GF-D8 (cell line): ENCODE data around the gene TSHR.
"Not testable (repeated sequence)": the region's sequence is repeated elsewhere in the genome, so short reads cannot be mapped to it uniquely, and the experiment has no call there.

Source experiments
- DNase-seq: peaks from one replicate; lab custom pipeline; 2025; lab: John Stamatoyannopoulos, UW

Gene TSHR

GRCh38 chr14:80996049-80996901, 40.9 kb downstream of the TSHR start:
- peak; percentile 6 for DNase-seq

GRCh38 chr14:81001447-81001846, 46.0 kb downstream of the TSHR start:
- DNase-seq = no peak

DNA sequence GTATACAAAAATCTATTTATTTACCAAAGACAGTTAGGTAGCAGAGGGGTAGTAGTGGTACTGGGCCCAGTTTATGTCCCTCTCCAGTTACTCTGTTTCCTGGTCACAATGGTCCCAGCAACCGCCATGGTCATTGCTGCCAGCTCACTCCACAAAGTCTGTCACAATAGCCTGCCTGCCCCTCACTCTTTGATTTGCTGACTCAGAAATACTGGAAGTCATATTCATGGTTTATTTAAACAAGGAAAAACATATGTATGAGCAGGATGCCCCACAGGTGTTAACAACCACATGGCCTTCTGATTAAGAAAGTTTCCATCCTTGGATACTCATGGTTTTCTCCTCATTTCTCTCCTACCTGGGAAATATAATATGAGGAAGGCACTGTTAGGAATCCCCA, 49.2 kb downstream of the TSHR start:
- no peak for DNase-seq

- no peak for DNase-seq
Measured at GRCh38 chr14:81005540-81006228, 50.3 kb downstream of the TSHR start.

DNA sequence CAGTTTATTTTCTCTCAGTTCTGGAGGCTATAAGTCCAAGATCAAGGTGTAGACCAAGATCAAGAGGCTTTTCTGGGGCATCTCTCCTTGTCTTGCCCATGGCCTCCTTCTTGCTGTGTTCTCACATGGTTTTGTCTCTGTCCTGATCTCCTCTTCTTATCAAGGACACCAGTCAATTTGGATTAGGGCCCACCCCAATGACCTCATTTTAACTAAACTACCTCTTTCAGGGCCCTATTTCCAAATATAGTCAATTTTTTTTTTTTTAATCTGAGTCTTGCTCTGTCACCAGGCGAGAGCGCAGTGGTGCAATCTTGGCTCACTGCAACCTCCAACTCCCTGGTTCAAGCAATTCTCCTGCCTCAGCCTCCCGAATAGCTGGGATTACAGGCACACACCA, 50.8 kb downstream of the TSHR start:
- DNase-seq = no peak

DNA sequence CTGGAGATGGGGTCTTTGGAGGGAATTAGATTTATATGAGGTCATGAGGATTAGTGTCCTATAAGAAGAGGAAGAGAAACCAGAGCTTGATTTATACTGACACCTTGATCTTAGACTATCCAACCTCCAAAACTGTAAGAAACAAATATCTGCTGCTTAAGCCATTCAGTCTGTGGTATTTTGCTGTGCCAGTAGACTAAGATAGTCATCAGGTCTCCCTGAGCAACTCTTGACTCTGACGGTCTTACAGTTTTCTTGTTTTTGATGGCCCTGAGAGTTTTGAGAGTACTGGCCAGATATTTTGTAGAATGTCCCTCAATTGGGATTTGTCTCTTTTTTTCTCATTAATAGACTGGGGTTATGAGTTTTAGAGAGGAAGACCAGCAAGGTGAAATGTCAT, 51.7 kb downstream of the TSHR start:
- DNase-seq = no peak

GRCh38 chr14:81009346-81009745, 53.9 kb downstream of the TSHR start:
- no peak for DNase-seq

DNA sequence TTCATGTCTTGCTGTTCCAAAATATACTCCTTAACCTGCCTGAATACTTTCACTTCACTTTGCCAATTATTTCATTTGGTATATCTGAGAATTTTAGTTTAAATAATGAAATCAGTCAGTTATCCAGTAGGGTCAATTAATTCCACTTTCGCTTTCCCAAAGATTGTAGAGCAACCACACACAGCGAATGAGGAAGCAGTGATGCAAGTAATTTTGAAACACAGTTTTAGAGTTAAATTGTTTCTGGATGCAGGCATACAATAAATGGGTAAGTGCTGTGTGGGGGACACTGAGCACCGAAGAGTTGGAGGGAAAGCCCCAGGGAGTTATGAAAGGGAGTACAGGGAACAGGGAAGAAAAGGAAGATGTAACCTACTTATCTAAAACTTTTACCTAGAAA, 62.8 kb downstream of the TSHR start:
- DNase-seq = no peak

DNA sequence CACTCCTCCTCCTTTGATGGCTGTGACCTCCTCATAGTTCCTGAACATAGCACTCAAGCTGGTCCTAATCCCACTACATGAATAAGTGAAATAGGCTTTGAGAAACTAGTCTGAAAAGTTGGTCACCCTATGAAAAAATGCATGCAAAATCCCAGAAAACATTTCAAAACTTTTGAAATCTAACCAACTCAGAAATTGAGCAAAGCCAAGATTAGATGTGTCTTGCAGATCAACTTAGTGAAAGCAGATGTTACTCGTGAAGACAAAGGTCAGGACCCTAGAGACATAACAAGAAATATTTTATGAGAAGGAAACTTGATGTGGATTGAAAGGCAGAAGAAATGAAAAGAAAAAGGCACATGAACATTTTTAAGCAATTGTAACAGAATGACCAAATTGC, 63.3 kb downstream of the TSHR start:
- DNase-seq = no peak

DNA sequence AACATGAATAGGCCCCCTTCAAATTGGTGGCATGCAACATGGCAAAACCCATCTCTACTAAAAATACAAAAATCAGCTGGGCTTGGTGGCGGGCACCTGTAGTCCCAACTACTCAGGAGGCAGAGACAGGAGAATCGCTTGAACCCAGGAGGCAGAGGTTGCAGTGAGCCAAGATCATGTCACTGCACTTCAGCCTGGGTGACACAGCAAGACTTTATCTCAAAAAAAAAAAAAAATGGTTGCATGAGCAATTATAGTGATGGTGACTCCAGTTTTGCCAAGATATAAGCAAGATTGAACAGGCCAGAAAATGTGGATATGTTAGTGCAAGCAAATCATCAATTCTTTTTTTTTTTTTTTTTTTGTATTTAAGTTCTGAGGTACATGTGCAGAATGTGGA, 63.7 kb downstream of the TSHR start:
- not testable (repeated sequence) for DNase-seq

DNA sequence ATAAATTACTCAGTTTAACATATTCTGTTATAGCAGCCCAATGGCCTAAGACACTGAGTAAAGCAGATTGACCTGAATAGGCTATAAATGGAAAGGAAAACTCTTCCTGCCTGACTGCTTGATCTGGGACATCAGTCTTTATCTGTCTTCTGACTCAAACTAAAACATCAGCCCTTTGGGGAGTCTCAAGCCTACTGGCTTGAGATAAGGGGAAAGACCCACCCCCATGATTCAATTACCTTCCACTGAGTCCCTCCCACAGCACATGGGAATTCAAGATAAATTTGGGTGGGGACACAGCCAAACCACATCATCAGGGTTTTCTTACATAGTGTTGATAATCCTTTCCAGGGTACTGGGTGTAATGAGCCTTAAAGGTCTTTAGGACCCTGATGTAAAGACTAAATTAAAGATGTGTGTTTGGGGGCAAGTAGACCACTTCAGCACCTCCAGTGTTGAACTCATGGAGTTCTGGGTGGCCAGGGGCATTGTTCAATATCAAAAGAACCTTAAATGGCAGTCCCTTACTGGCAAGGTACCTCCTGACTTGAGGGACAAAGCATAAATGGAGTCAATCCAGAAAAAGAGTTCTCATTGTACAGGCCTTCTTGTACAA, 67.8 kb downstream of the TSHR start:
- no peak for DNase-seq

- no peak for DNase-seq
Measured at GRCh38 chr14:81028461-81028860, 73.0 kb downstream of the TSHR start.

DNA sequence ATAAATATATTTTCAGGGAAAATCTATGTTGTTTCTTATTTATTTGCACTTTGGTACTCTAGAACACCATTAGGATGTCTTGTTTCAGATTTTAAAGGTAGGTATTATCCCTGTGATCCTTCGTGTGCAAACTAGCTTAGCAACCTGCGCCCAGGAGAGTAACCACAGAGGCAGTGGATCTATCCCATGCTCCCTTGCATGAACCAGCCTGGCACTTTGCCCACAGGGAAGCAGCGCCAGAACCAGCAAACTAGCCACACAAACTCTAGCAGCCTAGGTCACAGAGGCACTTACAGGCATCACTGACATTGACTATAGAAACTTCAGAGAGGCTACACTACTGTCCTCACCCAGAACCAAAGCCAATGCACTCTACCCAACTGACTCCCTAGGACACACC, 76.1 kb downstream of the TSHR start:
- DNase-seq = no peak

GRCh38 chr14:81033698-81034240, 78.3 kb downstream of the TSHR start:
- DNase-seq = no peak

GRCh38 chr14:81042438-81042837, 87.0 kb downstream of the TSHR start:
- DNase-seq = no peak

- no peak for DNase-seq
Measured at GRCh38 chr14:81051547-81051946, 96.1 kb downstream of the TSHR start.

DNA sequence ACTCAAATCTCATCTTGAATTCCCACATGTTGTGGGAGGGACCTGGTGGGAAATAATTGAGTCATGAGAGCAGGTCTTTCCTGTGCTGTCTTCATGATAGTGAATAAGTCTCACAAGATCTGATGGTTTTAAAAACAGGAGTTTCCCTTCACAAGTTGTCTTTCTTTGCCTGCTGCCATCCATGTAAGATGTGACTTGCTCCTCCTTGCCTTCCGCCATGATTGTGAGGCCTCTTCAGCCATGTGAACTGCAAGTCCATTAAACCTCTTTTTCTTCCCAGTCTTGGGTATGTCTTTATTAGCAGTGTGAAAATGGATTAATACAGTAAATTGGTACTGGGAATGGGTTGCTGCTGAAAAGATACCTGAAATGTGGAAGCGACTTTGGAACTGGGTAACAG, 98.6 kb downstream of the TSHR start:
- DNase-seq = not testable (repeated sequence)

GRCh38 chr14:81055971-81056370, 100.5 kb downstream of the TSHR start:
- DNase-seq = no peak

DNA sequence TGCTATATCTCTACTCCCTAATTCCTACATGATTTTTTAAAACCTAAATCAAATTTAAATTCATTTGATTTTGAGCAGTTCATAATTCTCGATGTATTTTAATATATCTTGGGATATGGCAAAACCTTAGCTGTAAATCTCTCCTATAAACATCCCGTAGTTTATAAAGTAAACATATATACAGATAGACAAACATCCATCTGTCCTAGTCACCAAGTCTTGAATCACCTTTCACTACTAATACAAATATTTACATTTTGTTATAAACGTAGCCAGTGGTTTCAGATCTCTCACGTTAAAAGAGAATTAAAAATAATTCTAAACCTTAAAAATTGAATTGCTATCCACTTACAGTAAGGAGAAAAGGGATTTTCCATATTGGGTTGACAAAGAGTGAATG, 107.0 kb downstream of the TSHR start:
- no peak for DNase-seq

DNA sequence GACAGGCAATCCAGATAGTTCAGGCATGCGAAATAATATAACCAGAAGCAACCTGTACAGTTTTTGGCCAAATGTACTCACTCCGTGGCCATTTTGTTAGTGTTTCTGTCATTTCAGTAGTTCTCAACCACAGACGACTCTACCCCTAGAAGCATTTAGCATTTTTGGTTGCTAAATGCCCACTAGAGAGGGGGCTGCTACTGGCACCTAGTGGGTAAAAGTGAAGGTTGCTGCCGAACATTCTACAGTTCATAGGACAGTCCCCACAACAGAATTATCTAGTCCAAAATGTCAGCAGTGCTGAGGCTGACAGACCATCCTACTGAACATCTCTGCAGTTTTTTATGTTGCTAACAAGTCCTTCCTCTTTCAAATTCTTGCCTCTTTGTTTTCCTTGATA, 107.4 kb downstream of the TSHR start:
- DNase-seq = no peak

- no peak for DNase-seq
Measured at GRCh38 chr14:81066672-81067071, 111.3 kb downstream of the TSHR start.

- no peak for DNase-seq
Measured at GRCh38 chr14:81067156-81067555, 111.7 kb downstream of the TSHR start.
